ENCODE data around the gene DAB1. TPM values are rescaled to one million over a fixed set of nuclear protein-coding genes. Genes with fewer than 3 reads are reported as not detected.

DAB1 gene
- total RNA-seq, 1 experiment from 2014 or later = not detected

- TF ChIP-seq EZH2 (IDR thresholded peaks at IDR 0.05) (no peak), YY1 (IDR thresholded peaks at IDR 0.05; ENCODE audit: extremely low read depth, insufficient replicate concordance, low read depth, low read length) (no peak), EGR1 (IDR thresholded peaks at IDR 0.05; ENCODE audit: low read depth) (no peak), TCF7L2 (IDR thresholded peaks at IDR 0.05; ENCODE audit: borderline replicate concordance, extremely low read depth, insufficient read depth, insufficient read length) (no peak), ZFX (IDR thresholded peaks at IDR 0.05) (no peak), SP1 (IDR thresholded peaks at IDR 0.05; ENCODE audit: low read depth) (no peak), ZBTB33 (IDR thresholded peaks at IDR 0.05; ENCODE audit: extremely low read depth, insufficient replicate concordance, low read length) (no peak), CEBPB (IDR thresholded peaks at IDR 0.05; ENCODE audit: low read depth) (no peak), JUND (IDR thresholded peaks at IDR 0.05) (no peak), FOSL1 (IDR thresholded peaks at IDR 0.05; ENCODE audit: low read depth) (no peak), SIN3A (IDR thresholded peaks at IDR 0.05; ENCODE audit: low read depth) (no peak), POLR2AphosphoS5 (IDR thresholded peaks at IDR 0.05; ENCODE audit: low read depth, low read length) (no peak), CBX3 (IDR thresholded peaks at IDR 0.05; ENCODE audit: low read depth) (no peak), ELF1 (IDR thresholded peaks at IDR 0.05; ENCODE audit: borderline replicate concordance, low read depth) (no peak), REST (IDR thresholded peaks at IDR 0.05; ENCODE audit: low read depth) (no peak), RAD21 (IDR thresholded peaks at IDR 0.05; ENCODE audit: low read depth) (no peak)
Measured at GRCh38 chr1:57024428-57024827, 399.4 kb downstream of the DAB1 start.

More at GRCh38 chr1:57024428-57024827, 399.4 kb downstream of the DAB1 start:
- ATAC-seq (no peak), DNase-seq (ENCODE audit: low read depth, low spot score) (no peak)
- Histone ChIP-seq H3K79me2 (ENCODE audit: insufficient read depth, low read length) (no peaks in the 10 kb centered on the region), H4K20me1 (ENCODE audit: insufficient read depth) (no peaks in the 10 kb centered on the region), H3K9me2 (ENCODE audit: insufficient read depth) (no peaks in the 10 kb centered on the region), H3K9ac (ENCODE audit: low read length) (no peak overlapping the region), H3K27me3 (ENCODE audit: insufficient read depth, low read length) (peaks cover 9% of the 10 kb centered on the region; the same call in 1 of the 2 replicates), H3K4me2 (ENCODE audit: low read length) (no peak overlapping the region), H3K9me3 (ENCODE audit: control insufficient read depth in 1 of 2, insufficient read depth in 1 of 2, low read depth in 1 of 2, low read length in 2 of 2) (no peaks in the 10 kb centered on the region), H2AFZ (ENCODE audit: low read depth, low read length, poor library complexity, severe bottlenecking) (no peak overlapping the region), H3K36me3 (ENCODE audit: control insufficient read depth in 1 of 2, insufficient read depth in 2 of 2, low read length in 2 of 2) (no peaks in the 10 kb centered on the region), H3K4me3 (replicated peaks in 1 of 2; ENCODE audit: low read depth in 1 of 2, low read length in 2 of 2) (no peak overlapping the region), H3K4me1 (ENCODE audit: control insufficient read depth in 1 of 2, insufficient read depth in 2 of 2, low read length in 2 of 2) (no peaks in the 10 kb centered on the region), H3K27ac (ENCODE audit: low read depth, low read length) (no peak overlapping the region)
- intact Hi-C loops (cut with micrococcal nuclease) = no loop called here
- CTCF ChIA-PET = no interaction called here
- no TSS peak for BruUV-seq (replicated peaks)
- RAD21 ChIA-PET (ENCODE audit: low non-redundant PET in 1 of 2, low total read pairs in 2 of 2, uncharacterized antibody in 2 of 2, unreplicated experiment in 2 of 2) = no interaction called here
- POLR2A ChIA-PET = no interaction called here

All from HCT116 (cell line).